GM10847 (cell line): Measurements from ENCODE around the gene TMEM94.

Experiments used
- POLR2A ChIP-seq: IDR thresholded peaks from 2 replicates; pipeline ENCODE4 v1.6.1; 2011; ENCODE audit not compliant: insufficient read length; ENCODE audit errors: extremely low read depth

TMEM94 gene

DNA sequence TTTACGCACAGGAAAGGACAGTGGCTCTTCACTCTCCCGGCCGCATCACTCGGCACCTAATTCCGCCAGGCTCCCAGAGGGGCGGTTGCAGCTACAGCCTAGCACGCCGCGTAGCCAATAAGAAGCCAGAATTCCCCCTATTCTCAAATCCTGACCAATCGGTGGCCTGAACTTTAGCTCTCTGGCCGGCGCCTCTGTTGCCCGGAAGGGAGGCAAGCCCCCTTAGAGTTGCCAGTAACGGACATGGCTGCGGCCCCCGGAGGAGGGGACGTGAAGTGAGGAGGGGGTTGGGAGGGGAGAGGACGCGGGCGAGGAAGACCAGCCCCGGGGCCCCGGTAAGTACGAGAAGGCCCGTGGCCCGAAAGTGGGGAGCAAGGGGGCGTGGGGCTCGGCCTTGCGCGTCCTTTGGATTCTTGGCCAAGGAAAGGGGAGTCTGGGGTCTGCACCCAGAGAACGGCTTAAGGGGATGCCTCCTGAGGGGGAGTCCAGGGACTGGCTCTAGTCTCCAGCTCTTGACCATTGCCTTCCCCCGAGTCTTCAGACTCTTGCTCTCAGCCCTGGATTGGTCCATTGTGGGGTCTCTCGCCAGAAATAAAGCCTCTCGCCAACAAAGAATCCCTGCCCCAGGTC lies at the start of gene TMEM94:
TSS of gene TMEM94 (plus strand) at position 219 of the 630 bp plus-strand sequence. CDS start 15,271 bp downstream, outside the sequence.
- TF ChIP-seq POLR2A = peak; percentile 37

DNA sequence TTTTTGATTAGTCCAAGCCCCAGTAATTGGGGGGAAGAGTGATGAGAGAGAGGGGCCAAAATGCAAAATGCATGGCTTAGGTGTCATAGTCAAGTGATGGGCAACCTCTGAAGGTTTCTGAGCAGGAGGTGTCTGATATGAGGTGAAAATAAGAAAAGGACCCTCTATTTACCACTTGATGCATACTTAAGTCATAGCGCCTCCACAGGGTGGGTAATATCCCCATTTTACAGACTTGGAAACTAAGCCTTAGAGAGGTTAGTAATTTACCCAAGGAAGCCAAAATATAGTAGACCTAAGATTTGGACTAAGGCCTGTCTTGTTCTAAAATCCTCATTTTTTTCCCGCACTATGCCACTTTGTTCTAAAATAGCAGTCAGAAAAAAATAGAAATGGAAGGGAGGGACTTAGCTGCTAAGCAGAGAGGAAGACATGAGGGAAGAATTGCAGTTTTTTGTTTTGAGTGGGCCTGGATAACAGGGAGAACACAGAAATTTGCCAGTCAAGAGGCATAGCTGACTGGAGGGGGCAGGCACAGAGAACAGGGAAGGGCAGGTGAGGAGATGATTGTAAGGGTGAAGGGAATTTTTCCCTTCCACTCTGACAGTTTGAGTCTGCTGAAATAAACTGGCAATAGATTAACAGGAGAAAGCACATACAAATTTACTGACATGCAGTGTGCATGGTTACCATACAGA lies 48.6 kb upstream of the TMEM94 start:
- no peak for TF ChIP-seq POLR2A

DNA sequence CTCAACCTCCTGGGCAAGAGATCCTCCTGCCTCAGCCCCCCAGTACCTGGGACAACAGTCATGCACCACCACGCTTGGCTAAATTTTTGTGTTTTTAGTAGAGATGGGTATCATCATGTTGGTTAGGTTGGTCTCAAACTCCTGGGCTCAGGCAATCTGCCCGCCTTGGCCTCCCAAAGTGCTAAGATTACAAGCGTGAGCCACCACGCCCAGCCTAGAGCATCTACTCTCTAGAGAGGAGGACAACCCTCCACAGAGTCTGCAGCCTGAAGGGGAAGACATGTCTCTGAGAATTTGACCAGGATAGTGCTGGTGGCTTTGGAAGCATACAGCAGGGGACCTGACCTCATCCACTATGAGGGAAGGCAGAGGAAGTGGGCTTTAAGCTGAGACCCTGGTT lies 46.3 kb upstream of the TMEM94 start:
- TF ChIP-seq POLR2A = no peak

DNA sequence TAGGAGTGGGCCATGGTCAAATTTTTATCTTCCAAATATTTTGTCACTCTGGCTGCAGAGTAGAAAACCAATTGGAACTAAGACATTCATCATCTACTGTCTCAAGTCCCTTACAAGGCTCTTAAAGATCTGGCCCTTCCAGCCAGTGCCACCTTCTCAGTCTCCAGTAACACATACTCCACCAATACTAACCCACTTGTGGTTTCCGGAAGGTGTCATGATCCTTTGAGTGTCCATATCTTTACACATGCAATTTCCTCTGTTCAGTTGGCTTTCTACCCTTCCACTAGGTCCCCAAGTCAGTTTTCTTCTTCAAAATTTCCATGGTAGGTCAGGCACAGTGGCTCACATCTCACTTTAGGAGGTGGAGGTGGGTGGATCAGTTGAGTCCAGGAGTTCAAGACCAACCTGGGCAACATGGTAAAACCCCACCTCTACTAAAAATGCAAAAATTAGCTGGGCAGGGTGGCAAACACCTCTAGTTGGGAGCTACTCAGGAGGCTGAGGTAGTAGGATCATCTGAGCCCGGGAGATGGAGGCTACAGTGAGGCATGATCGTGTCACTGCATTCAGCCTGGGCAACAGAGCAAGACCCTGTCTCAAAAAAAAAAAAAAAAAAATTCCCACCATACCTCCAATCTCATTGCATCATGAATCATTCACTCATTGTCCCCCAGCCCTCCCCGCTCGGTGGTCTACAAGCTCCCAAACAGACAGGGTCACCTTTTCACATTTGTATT lies 44.9 kb upstream of the TMEM94 start:
- TF ChIP-seq POLR2A = no peak

DNA sequence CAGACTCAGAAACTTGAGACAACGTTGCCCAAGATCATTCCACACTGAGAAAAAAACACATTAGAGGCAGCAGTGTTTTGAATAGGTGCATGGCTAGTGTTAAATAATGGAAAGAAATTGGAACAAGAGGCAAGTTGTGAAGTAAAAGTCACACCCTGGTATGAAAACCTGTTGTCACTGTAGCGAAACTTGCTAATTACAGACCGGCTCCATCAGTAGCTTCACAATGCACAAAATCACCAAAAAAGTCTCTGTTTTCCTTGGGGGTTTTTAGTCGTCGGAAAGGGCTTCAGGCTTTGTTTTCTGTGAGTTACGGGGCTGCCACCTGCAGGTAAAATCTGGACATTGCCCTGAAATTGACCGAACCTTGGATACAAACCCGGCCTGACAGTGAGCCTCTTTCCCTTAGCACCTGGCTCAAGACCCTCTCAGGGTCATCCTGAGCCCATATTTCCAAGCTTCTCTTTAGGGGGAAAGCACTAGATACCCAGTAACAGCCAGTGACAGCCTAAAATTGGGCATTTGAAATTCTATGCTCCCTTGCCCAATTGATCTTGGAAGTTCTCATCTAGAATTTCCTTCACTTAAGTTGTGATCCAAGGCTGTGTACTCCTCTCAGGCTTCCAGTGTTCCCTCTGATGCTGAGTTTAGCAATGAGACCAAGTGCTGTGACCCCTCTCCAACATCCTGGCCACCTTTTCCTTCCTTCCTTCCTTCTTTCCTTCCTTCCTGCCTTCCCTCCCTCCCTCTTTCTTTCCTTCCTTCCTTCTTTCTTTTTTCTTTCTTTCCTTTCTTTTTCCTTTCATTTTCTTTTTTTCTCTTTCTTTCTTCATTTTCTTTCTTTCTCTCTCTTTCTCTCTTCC lies 43.7 kb upstream of the TMEM94 start:
- no peak for TF ChIP-seq POLR2A

DNA sequence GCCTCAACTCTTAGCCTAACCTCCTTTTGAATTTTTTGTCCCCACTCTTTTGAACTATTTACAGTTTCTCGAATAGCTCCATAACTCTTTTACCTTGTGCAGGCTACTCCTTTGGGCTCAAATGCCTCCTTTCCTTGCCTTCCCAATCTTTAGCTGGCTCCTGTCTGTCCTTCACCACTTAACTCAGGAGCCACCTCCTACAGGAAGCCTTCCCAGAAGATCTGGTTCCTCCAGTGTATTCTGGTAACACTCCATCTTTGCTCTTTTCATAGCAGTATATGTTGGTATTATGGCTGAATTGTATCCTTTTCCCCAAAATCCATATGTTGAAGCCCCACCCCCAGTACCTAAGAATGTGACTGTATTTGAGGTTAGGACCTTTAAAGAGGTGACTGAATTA lies 41.9 kb upstream of the TMEM94 start:
- TF ChIP-seq POLR2A = no peak

DNA sequence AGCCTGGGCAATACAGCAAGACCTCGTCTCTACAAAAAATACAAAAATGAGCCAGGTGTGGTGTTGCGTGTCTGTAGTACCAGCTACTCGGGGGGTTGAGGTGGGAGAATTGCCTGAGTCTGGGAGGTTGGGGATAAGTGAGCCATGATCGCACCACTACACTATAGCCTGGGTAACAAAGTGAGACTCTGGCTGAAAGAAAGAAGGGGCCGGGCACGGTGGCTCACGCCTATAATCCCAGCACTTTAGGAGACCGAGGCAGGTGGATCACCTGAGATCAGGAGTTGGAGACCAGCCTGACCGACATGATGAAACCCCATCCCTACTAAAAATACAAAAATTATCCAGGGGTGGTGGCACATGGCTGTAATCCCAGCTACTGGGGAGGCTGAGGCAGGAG lies 40.4 kb upstream of the TMEM94 start:
- no peak for TF ChIP-seq POLR2A

DNA sequence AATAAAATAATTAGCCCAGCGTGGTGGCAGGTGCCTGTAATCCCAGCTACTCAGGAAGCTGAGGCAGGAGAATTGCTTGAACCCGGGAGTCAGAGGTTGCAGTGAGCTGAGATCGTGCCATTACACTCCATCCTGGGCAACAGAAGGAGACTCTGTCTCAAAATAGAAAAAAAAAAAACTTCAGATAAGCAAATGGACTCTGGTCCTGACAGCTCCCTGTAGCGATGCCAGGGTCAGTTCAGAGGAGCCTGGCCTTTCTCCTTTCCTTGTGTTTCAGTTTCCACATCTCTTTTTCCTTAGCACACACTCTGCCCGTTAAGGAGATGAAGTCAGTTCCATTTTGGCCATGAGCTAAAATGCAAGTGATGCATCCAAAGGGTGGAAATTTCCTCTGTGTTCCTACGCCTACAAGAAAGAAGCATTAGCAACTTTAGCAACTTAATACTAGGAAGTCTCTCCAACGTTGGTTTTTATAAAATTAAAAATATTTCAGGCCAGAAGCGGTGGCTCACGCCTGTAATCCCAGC lies 39.3 kb upstream of the TMEM94 start:
- TF ChIP-seq POLR2A = no peak

DNA sequence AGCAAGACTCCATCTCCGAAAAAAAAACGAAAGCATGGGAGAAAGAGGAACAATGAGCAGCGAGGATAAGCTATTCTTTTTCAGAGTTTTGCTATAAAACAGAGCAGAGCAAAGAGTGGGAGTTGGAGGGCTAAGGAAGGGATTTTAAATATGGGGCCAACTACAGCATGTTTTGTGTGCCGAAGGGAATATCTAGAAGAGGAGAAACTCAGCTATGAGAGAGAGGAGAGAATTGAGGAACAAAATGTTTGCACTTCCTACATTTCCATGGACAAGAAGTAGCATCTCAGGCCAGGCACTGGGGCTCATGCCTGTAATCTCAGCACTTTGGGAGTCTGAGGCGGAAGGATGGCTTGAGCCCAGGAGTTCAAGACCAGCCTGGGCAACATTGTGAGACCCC lies 37.9 kb upstream of the TMEM94 start:
- no peak for TF ChIP-seq POLR2A

DNA sequence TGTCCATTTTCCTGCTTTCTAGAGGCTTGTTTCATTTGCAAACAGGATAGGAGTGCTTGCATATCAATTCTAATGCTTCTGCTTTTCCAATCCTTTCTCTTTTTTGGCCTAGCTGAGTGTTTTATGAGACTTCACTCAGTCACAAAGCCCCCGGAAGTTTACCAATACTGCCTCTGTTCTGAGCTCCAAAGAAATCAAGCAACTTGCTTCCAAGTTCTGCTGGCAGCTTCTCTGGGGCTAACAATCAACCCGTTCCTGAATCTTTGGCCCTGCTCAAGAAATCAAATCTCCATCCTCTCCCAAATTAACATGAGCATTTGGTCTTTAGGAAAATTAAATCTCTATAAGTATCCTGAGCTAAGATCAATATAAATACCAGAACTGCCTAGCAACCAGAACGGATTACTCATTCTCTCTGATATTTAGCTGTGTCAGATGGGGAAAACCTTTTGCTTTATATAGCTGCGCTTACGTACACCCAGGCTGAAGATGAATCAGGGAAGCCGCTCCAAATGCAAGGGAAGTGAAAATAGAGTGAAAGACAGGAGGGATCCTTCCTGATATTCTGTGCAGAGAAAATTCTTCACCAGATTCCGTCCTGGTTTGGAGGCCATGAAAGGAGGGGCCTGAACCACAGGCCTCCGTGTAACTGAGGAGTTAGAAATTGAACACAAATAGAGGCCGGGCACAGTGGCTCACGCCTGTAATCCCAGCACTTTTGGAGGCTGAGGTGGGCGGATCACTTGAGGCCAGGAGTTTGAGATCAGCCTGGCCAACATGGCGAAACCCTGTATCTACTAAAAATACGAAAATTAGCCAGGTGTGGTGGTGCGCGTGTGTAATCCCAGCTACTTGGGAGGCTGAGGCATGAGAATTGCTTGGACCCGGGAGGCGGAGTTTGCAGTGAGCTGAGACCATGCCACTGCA lies 27.6 kb upstream of the TMEM94 start:
- no peak for TF ChIP-seq POLR2A

DNA sequence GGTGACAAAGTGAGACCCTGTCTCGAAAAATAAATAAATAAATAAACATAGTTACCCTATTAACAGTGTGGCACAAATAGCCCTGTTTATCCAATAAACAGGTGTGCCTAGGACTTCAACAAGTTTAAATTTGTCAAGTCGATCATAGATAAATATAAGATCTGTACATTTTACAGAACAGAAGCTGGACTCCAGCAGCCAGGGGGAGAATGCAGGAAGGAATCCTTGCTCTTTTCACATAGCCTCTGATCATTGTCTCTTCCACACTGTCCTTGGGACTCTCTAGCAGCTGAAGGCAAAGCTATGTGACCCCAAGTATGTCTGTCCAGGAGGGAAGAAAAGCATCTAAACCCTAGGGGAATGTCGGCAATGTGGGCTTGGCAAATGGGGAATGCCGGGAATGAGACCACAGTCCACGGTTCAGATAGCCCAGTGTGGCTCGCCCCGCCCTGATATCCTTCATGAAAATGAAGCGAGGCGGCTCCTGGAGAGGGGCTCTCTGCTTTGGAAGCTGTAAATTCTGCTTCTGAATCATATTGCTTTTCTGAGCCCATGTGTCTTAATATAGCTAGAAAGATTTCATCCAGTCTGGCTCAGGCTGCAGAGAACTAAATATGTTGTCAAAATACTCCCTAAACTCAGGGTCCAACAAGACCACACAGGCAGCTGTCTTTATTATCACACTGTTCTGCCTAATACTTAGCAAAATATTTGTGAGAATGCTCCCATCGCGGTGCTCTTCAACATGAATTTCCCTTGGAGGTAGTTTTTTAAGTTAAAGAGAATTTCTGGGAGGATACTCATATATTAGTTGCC lies 26.1 kb upstream of the TMEM94 start:
- no peak for TF ChIP-seq POLR2A

DNA sequence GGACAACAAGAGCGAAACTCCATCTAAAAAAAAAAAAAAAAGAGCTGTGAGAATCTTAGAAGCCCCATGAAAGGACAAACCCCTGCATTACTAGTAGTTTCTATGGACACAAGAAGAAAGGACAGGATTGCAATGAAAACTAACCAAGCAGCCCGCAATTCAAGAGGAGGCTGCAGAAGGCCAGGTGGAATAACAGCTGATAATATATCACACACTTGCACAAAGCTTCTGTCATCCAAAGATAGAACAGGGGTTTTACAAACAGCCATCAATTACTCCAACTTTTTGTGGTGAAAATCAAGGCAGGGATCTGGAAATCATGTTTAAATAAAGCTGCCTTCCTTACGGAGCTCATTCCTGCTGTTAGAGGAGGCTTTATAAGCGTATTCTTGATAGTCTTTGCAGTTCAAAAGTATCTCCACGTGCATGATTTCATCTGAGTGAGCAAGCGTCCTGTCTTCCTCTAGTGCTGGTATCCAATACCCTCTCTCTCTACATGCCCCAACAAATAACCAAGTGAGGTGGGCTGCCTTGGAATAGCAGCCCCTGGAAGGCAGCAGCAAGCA lies 23.1 kb upstream of the TMEM94 start:
- TF ChIP-seq POLR2A = no peak

DNA sequence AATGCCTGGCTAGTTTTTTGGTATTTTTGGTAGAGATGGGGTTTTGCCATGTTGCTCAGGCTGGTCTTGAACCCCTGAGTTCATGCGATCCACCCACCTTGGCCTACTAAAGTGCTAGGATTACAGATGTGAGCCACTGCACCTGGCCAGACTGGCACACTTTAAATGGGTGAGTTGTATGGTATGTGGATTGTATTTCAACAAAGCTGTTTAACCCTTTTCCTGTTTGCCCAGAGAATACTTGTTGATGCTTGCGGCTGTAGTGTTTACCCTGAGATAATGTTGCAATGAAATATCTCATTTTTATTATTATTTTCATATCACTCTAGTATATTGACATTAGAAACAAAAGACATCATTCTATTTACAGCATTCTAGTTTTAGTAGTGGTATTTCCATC lies 17.1 kb upstream of the TMEM94 start:
- no peak for TF ChIP-seq POLR2A
